Measurements from ENCODE around the gene CRTC1.

- TF ChIP-seq CTCF (IDR thresholded peaks at IDR 0.05; ENCODE audit: low read length) (no peak), EZH2 (optimal IDR thresholded peaks at IDR 0.05; ENCODE audit: low read depth, low read length) (no peak), EZH2phosphoT487 (IDR thresholded peaks at IDR 0.05; ENCODE audit: low read length) (no peak)
Measured at GRCh38 chr19:18668744-18669523, 14.5 kb upstream of the CRTC1 start.

All from MM.1S (cell line).